ENCODE results near the gene ERC2. TPM values are rescaled to one million over a fixed set of nuclear protein-coding genes. Genes with fewer than 3 reads are reported as not detected.

ERC2 gene
- total and polyA plus RNA-seq, 2 of the 13 experiments (the other 11 are each of a cell fraction or from before 2014, with no cell fraction given): 0.16 to 0.22 TPM

DNA sequence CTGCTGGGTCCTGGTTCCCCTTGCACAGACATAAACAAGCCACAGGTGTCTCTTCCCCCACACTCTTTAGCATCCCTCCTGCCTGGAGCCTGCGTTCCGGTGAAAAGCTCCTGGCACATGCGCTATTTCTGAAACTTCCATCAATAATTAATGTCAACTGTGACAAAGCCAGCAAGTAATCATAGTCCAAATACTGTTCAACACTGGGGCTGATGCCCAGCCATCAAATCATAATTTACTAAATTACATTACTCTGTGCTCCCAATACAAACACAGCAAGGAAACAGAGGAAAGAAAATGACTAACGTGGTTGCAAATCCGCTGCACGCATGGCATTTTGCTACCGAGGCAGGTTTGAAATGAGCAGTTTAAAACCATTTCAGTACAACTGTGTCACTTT is 294.7 kb downstream of the ERC2 start:
- ATAC-seq (no peak), FAIRE-seq (no peak), DNase-seq (ENCODE audit: low spot score) (no peak)
- Histone ChIP-seq H2AFZ (ENCODE audit: low read length) (no peak overlapping the region), H3K9me3 (ENCODE audit: low read length) (no peaks in the 10 kb centered on the region), H3K36me3 (replicated peaks in 1 of 2; ENCODE audit: control insufficient read depth in 1 of 2, insufficient read depth in 2 of 2, low read length in 2 of 2) (no peaks in the 10 kb centered on the region), H4K20me1 (ENCODE audit: insufficient read depth, low read length) (no peaks in the 10 kb centered on the region), H3K4me2 (ENCODE audit: low read depth, low read length) (no peak overlapping the region), H3K27ac (ENCODE audit: extremely low read length, insufficient read depth, low read length) (no peak overlapping the region), H3K79me2 (ENCODE audit: insufficient read depth, low read length) (no peaks in the 10 kb centered on the region), H3K9ac (ENCODE audit: insufficient read depth, low read depth, low read length) (no peak overlapping the region), H3K4me1 (ENCODE audit: insufficient read depth, low read length) (no peaks in the 10 kb centered on the region), H3K27me3 (ENCODE audit: control insufficient read depth in 1 of 2, insufficient read depth in 2 of 2, low read length in 2 of 2) (no peaks in the 10 kb centered on the region), H3K4me3 (replicated peaks in 1 of 3; ENCODE audit: insufficient read depth in 1 of 3, low read depth in 2 of 3, low read length in 3 of 3) (no peak overlapping the region)
- CTCF ChIA-PET (ENCODE audit: low intra/inter-chr PET ratio, low total read pairs): no interaction called here
- no TSS peak for BruUV-seq (replicated peaks)
- TF ChIP-seq ZNF777 (CRISPR knock-in tag; IDR thresholded peaks at IDR 0.05) (no peak), ZNF678 (CRISPR knock-in tag; IDR thresholded peaks at IDR 0.05) (no peak), TMF1 (CRISPR knock-in tag; IDR thresholded peaks at IDR 0.05; ENCODE audit: low read depth) (no peak), ZNF607 (CRISPR knock-in tag; IDR thresholded peaks at IDR 0.05; ENCODE audit: borderline replicate concordance) (no peak), NFKBIZ (CRISPR knock-in tag; IDR thresholded peaks at IDR 0.05) (no peak), ZNF766 (CRISPR knock-in tag; IDR thresholded peaks at IDR 0.05; ENCODE audit: borderline replicate concordance) (no peak), NR0B2 (CRISPR knock-in tag; IDR thresholded peaks at IDR 0.05) (no peak), RFX1 (IDR thresholded peaks at IDR 0.05) (no peak)
- WGBS (ENCODE audit: low lambda C conversion rate): 48% methylated on average over 7 of the region's 7 CpGs
- intact Hi-C loops (cut with micrococcal nuclease; ENCODE audit: unreplicated experiment): no loop called here
- in situ Hi-C loops (cut with HindIII; ENCODE audit: extremely low pct_ligation_motif_present, low pct_unique_long_range_greater_than_20kb): no loop called here
- POLR2A ChIA-PET: no interaction called here

DNA sequence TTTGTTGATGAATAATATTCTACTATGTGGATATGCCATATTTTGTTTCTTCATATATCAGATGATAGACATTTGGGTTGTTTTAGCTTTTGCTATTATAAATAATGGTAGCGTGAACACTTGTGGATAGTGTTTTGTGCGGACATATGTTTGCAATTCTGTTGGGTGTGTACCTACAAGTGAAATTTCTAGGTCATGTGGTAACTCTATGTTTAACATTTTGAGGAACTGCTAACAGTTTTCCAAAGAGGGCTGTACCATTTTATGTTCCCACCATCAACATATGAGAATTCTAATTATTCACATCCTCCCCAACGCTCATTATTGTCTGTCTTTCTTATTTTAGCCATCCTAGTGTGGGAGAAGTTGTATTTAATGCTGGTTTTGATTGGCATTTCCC is 303.8 kb downstream of the ERC2 start:
- Histone ChIP-seq H2AFZ (ENCODE audit: low read length) (no peak overlapping the region), H3K27me3 (ENCODE audit: control insufficient read depth in 1 of 2, insufficient read depth in 2 of 2, low read length in 2 of 2) (no peaks in the 10 kb centered on the region), H3K79me2 (ENCODE audit: insufficient read depth, low read length) (no peaks in the 10 kb centered on the region), H3K36me3 (replicated peaks in 1 of 2; ENCODE audit: control insufficient read depth in 1 of 2, insufficient read depth in 2 of 2, low read length in 2 of 2) (no peaks in the 10 kb centered on the region), H3K27ac (ENCODE audit: extremely low read length, insufficient read depth, low read length) (no peak overlapping the region), H3K4me3 (replicated peaks in 1 of 3; ENCODE audit: insufficient read depth in 1 of 3, low read depth in 2 of 3, low read length in 3 of 3) (no peak overlapping the region), H3K4me2 (ENCODE audit: low read depth, low read length) (no peak overlapping the region), H4K20me1 (ENCODE audit: insufficient read depth, low read length) (no peaks in the 10 kb centered on the region), H3K9ac (ENCODE audit: insufficient read depth, low read depth, low read length) (no peak overlapping the region), H3K9me3 (ENCODE audit: low read length) (no peaks in the 10 kb centered on the region), H3K4me1 (ENCODE audit: insufficient read depth, low read length) (no peaks in the 10 kb centered on the region)
- FAIRE-seq (no peak), ATAC-seq (no peak), DNase-seq (ENCODE audit: low spot score) (no peak)
- intact Hi-C loops (cut with micrococcal nuclease; ENCODE audit: unreplicated experiment) (no loop called here), in situ Hi-C loops (cut with HindIII; ENCODE audit: extremely low pct_ligation_motif_present, low pct_unique_long_range_greater_than_20kb) (no loop called here)
- ChIA-PET CTCF (ENCODE audit: low intra/inter-chr PET ratio, low total read pairs) (no interaction called here), POLR2A (no interaction called here)
- WGBS (ENCODE audit: low lambda C conversion rate): 2% methylated on average over 3 of the region's 3 CpGs
- BruUV-seq (replicated peaks): no TSS peak
- TF ChIP-seq, protein P1, sequence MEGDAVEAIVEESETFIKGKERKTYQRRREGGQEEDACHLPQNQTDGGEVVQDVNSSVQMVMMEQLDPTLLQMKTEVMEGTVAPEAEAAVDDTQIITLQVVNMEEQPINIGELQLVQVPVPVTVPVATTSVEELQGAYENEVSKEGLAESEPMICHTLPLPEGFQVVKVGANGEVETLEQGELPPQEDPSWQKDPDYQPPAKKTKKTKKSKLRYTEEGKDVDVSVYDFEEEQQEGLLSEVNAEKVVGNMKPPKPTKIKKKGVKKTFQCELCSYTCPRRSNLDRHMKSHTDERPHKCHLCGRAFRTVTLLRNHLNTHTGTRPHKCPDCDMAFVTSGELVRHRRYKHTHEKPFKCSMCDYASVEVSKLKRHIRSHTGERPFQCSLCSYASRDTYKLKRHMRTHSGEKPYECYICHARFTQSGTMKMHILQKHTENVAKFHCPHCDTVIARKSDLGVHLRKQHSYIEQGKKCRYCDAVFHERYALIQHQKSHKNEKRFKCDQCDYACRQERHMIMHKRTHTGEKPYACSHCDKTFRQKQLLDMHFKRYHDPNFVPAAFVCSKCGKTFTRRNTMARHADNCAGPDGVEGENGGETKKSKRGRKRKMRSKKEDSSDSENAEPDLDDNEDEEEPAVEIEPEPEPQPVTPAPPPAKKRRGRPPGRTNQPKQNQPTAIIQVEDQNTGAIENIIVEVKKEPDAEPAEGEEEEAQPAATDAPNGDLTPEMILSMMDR (CRISPR knock-in tag; IDR thresholded peaks at IDR 0.05): no peak
- TF ChIP-seq ELF1 (CRISPR knock-in tag; IDR thresholded peaks at IDR 0.05) (no peak), PCBP2 (optimal IDR thresholded peaks at IDR 0.05; ENCODE audit: low read depth, low read length, poor library complexity, severe bottlenecking) (no peak), HOXA7 (CRISPR knock-in tag; IDR thresholded peaks at IDR 0.05) (no peak), TEAD2 (CRISPR knock-in tag; IDR thresholded peaks at IDR 0.05) (no peak), TRIM24 (CRISPR knock-in tag; IDR thresholded peaks at IDR 0.05) (no peak)
- TF ChIP-seq, protein P2, sequence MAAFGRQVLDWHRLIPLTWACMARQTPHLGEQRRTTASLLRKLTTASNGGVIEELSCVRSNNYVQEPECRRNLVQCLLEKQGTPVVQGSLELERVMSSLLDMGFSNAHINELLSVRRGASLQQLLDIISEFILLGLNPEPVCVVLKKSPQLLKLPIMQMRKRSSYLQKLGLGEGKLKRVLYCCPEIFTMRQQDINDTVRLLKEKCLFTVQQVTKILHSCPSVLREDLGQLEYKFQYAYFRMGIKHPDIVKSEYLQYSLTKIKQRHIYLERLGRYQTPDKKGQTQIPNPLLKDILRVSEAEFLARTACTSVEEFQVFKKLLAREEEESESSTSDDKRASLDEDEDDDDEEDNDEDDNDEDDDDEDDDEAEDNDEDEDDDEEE (CRISPR knock-in tag; IDR thresholded peaks at IDR 0.05): no peak
- TF ChIP-seq, protein P3, sequence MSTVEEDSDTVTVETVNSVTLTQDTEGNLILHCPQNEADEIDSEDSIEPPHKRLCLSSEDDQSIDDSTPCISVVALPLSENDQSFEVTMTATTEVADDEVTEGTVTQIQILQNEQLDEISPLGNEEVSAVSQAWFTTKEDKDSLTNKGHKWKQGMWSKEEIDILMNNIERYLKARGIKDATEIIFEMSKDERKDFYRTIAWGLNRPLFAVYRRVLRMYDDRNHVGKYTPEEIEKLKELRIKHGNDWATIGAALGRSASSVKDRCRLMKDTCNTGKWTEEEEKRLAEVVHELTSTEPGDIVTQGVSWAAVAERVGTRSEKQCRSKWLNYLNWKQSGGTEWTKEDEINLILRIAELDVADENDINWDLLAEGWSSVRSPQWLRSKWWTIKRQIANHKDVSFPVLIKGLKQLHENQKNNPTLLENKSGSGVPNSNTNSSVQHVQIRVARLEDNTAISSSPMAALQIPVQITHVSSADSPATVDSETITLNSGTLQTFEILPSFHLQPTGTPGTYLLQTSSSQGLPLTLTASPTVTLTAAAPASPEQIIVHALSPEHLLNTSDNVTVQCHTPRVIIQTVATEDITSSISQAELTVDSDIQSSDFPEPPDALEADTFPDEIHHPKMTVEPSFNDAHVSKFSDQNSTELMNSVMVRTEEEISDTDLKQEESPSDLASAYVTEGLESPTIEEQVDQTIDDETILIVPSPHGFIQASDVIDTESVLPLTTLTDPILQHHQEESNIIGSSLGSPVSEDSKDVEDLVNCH (CRISPR knock-in tag; IDR thresholded peaks at IDR 0.05): no peak
